PC-3 (cell line): ENCODE results near the gene MT1B.

Source experiments
- EZH2 ChIP-seq: fragments of 300-600 bp; sonication (generic); IDR thresholded peaks from one replicate; pipeline ENCODE4 v1.6.1; 2017; ENCODE audit warnings: antibody characterized with exemption, mild to moderate bottlenecking, low read length; ENCODE audit not compliant: unreplicated experiment
- EZH2phosphoT487 ChIP-seq: fragments of 300-600 bp; sonication (generic); IDR thresholded peaks from 2 replicates; pipeline ENCODE4 v1.6.1; 2018; ENCODE audit warnings: mild to moderate bottlenecking, antibody characterized with exemption, low read length, borderline replicate concordance
- TF ChIP-seq, protein P1 (sequence below): fragments of 300-600 bp; sonication (generic); conservative IDR thresholded peaks from 2 replicates; pipeline ENCODE4 v1.5.1; 2017; ENCODE audit warnings: antibody characterized with exemption, low read depth, mild to moderate bottlenecking, low read length

DNA sequence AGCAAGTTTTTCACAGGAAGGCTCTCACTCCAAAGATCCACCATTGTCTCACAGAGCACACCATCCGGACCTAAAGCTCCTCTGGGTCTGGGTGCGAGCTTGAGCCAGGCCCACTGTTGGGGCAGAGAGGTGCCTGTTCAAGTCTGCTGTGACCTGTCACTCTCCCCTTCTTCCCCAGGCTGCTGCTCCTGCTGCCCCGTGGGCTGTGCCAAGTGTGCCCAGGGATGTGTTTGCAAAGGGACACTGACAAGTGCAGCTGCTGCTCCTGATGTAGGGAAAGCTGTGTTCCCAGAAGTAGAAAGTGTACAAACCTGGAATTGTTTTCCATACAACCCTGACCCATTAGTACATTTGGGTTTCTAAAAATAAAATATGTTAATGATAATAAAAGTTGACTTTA, 25.8 kb downstream of the MT1B start:
- no peak for TF ChIP-seq EZH2phosphoT487
- TF ChIP-seq, protein P1, sequence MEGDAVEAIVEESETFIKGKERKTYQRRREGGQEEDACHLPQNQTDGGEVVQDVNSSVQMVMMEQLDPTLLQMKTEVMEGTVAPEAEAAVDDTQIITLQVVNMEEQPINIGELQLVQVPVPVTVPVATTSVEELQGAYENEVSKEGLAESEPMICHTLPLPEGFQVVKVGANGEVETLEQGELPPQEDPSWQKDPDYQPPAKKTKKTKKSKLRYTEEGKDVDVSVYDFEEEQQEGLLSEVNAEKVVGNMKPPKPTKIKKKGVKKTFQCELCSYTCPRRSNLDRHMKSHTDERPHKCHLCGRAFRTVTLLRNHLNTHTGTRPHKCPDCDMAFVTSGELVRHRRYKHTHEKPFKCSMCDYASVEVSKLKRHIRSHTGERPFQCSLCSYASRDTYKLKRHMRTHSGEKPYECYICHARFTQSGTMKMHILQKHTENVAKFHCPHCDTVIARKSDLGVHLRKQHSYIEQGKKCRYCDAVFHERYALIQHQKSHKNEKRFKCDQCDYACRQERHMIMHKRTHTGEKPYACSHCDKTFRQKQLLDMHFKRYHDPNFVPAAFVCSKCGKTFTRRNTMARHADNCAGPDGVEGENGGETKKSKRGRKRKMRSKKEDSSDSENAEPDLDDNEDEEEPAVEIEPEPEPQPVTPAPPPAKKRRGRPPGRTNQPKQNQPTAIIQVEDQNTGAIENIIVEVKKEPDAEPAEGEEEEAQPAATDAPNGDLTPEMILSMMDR = no peak
- TF ChIP-seq EZH2 = no peak
